WTC11 (cell line): Measurements from ENCODE around the gene ISM1. TPM values are rescaled to one million over a fixed set of nuclear protein-coding genes. Genes with fewer than 3 reads are reported as not detected.

Source experiments
- ATAC-seq: fragments of 200-7000 bp; cut with Tn5 transposase; 2 replicates; pipeline ENCODE4 v1.10.0; 2021; ENCODE audit warnings: mild to moderate bottlenecking, moderate library complexity
- CTCF ChIA-PET: fragments of 300-600 bp; sonication (Branson Sonifier 250); formaldehyde crosslinking; loops from one replicate; lab custom pipeline; 2021; ENCODE audit warnings: antibody characterized with exemption; lab: Charles Lee
- POLR2A ChIA-PET: fragments of 350-600 bp; sonication (Branson Sonifier 250); formaldehyde crosslinking; loops from one replicate; lab custom pipeline; 2021; ENCODE audit warnings: antibody characterized with exemption; lab: Charles Lee
- DNase-seq: peaks from one replicate; pipeline ENCODE4 v3.0.0; 2021; ENCODE audit warnings: low spot score
- H3K27ac Mint-ChIP-seq: 2 replicates; pipeline ENCODE4 v1.8.0; 2021; ENCODE audit warnings: mixed read lengths
- H3K27me3 Mint-ChIP-seq: 2 replicates; pipeline ENCODE4 v1.8.0; 2021; ENCODE audit warnings: low read depth, mild to moderate bottlenecking, moderate library complexity, mixed read lengths
- H3K36me3 Mint-ChIP-seq: 2 replicates; pipeline ENCODE4 v1.8.0; 2021; ENCODE audit warnings: mixed read lengths
- H3K4me1 Mint-ChIP-seq: 2 replicates; pipeline ENCODE4 v1.8.0; 2022; ENCODE audit warnings: mixed read lengths
- H3K4me3 Mint-ChIP-seq: 2 replicates; pipeline ENCODE4 v1.8.0; 2021; ENCODE audit warnings: mild to moderate bottlenecking, moderate library complexity, mixed read lengths
- H3K9me3 Mint-ChIP-seq: 2 replicates; pipeline ENCODE4 v1.8.0; 2021; ENCODE audit warnings: mixed read lengths
- ATF1 ChIP-seq: sonication (generic); formaldehyde crosslinking; IDR thresholded peaks from 2 replicates; pipeline ENCODE4 v1.8.1; 2023; ENCODE audit warnings: mild to moderate bottlenecking, moderate library complexity, missing genetic modification reagents
- ATF2 ChIP-seq: sonication (generic); formaldehyde crosslinking; IDR thresholded peaks from 2 replicates; pipeline ENCODE4 v1.8.1; 2022; ENCODE audit warnings: low read depth, missing genetic modification reagents, borderline replicate concordance
- ERG ChIP-seq: fragments of 250-450 bp; sonication (Bioruptor Pico); IDR thresholded peaks from 2 replicates; pipeline ENCODE4 v1.8.0; 2021; ENCODE audit warnings: mild to moderate bottlenecking
- FOXJ3 ChIP-seq: sonication (generic); formaldehyde crosslinking; IDR thresholded peaks from 2 replicates; pipeline ENCODE4 v1.9.0; 2021; ENCODE audit warnings: missing genetic modification reagents, mild to moderate bottlenecking, borderline replicate concordance
- GRHL2 ChIP-seq: fragments of 250-450 bp; sonication (Bioruptor Pico); IDR thresholded peaks from 2 replicates; pipeline ENCODE4 v1.8.0; 2022; ENCODE audit warnings: mild to moderate bottlenecking, moderate library complexity; ENCODE audit not compliant: insufficient replicate concordance, severe bottlenecking
- GTF2I ChIP-seq: fragments of 250-450 bp; sonication (Bioruptor Pico); conservative IDR thresholded peaks from 2 replicates; pipeline ENCODE4 v1.4.0; 2021; ENCODE audit warnings: mild to moderate bottlenecking
- IRF1 ChIP-seq: sonication (generic); formaldehyde crosslinking; IDR thresholded peaks from 2 replicates; pipeline ENCODE4 v1.8.0; 2023; ENCODE audit warnings: missing genetic modification reagents
- JAZF1 ChIP-seq: fragments of 250-450 bp; sonication (Bioruptor Pico); IDR thresholded peaks from 2 replicates; pipeline ENCODE4 v1.9.0; 2021; ENCODE audit warnings: moderate library complexity, mild to moderate bottlenecking, inconsistent platforms
- MYBL2 ChIP-seq: sonication (generic); formaldehyde crosslinking; IDR thresholded peaks from 2 replicates; pipeline ENCODE4 v1.8.1; 2023; ENCODE audit warnings: mild to moderate bottlenecking, moderate library complexity, missing genetic modification reagents
- PRDM15 ChIP-seq: sonication (generic); formaldehyde crosslinking; IDR thresholded peaks from 2 replicates; pipeline ENCODE4 v1.8.0; 2022; ENCODE audit warnings: missing genetic modification reagents
- SMAD3 ChIP-seq: sonication (generic); formaldehyde crosslinking; IDR thresholded peaks from 2 replicates; pipeline ENCODE4 v1.8.0; 2022; ENCODE audit warnings: missing genetic modification reagents, mild to moderate bottlenecking, borderline replicate concordance
- TCF7 ChIP-seq: sonication (generic); formaldehyde crosslinking; IDR thresholded peaks from 2 replicates; pipeline ENCODE4 v1.8.0; 2022; ENCODE audit warnings: mild to moderate bottlenecking, low read depth, missing genetic modification reagents, moderate library complexity
- TEAD1 ChIP-seq: sonication (generic); formaldehyde crosslinking; IDR thresholded peaks from 2 replicates; pipeline ENCODE4 v1.8.0; 2022; ENCODE audit warnings: mild to moderate bottlenecking, missing genetic modification reagents
- TEAD4 ChIP-seq: sonication (generic); formaldehyde crosslinking; IDR thresholded peaks from 2 replicates; pipeline ENCODE4 v1.8.0; 2022; ENCODE audit warnings: mild to moderate bottlenecking, missing genetic modification reagents
- ZNF219 ChIP-seq: sonication (generic); formaldehyde crosslinking; IDR thresholded peaks from 2 replicates; pipeline ENCODE4 v1.8.0; 2023; ENCODE audit warnings: missing genetic modification reagents, mild to moderate bottlenecking, borderline replicate concordance
- ZNF317 ChIP-seq: sonication (generic); formaldehyde crosslinking; IDR thresholded peaks from 2 replicates; pipeline ENCODE4 v1.8.1; 2023; ENCODE audit warnings: low read depth, mild to moderate bottlenecking, moderate library complexity, missing genetic modification reagents, borderline replicate concordance
- ZNF416 ChIP-seq: fragments of 250-450 bp; sonication (Bioruptor Pico); IDR thresholded peaks from 2 replicates; pipeline ENCODE4 v1.9.0; 2021; ENCODE audit warnings: mild to moderate bottlenecking, inconsistent platforms
- ZNF512 ChIP-seq: sonication (generic); formaldehyde crosslinking; IDR thresholded peaks from 2 replicates; pipeline ENCODE4 v1.8.1; 2022; ENCODE audit warnings: missing genetic modification reagents, borderline replicate concordance
- total RNA-seq: library from RNA; stranded (reverse); gene quantifications from 3 replicates; pipeline ENCODE4 v1.2.3, GENCODE V29; 2021
- TF ChIP-seq, protein P1 (sequence below): fragments of 250-450 bp; sonication (Bioruptor Pico); IDR thresholded peaks from 2 replicates; pipeline ENCODE4 v1.9.0; 2021; ENCODE audit warnings: moderate library complexity, mild to moderate bottlenecking, inconsistent platforms, borderline replicate concordance
- TF ChIP-seq, protein P2 (sequence below): sonication (generic); formaldehyde crosslinking; IDR thresholded peaks from 2 replicates; pipeline ENCODE4 v1.8.1; 2023; ENCODE audit warnings: mild to moderate bottlenecking, missing genetic modification reagents

Gene ISM1
- total RNA-seq, 1 experiment from 2014 or later, result 0.52 TPM

GRCh38 chr20:13283869-13284829, 63.1 kb downstream of the ISM1 start:
- no peak for DNase-seq
- H3K4me3 Mint-ChIP-seq, result no peak overlapping the region
- TF ChIP-seq SMAD3 (CRISPR knock-in tag) (no peak), PRDM15 (CRISPR knock-in tag) (no peak)
- TF ChIP-seq, all 79 proteins: peak for 0
- CTCF ChIA-PET, result interaction anchor here (0.8 to 1.5 kb wide), 3 partner anchors 10 to 263 kb away, joined by 3 to 5 read pairs (median 4); no protein-coding TSS in a partner anchor
- H3K27me3 Mint-ChIP-seq, result no peaks in the 10 kb centered on the region
- ATAC-seq, result no peak
- 0 out of 2 replicates have a peak, but pooled peaks cover 2% of the 10 kb centered on the region for H3K4me1 Mint-ChIP-seq
- H3K27ac Mint-ChIP-seq, result no peak overlapping the region
- peaks cover 9% of the 10 kb centered on the region for H3K9me3 Mint-ChIP-seq
- POLR2A ChIA-PET, result no interaction called here
- no peaks in the 10 kb centered on the region for H3K36me3 Mint-ChIP-seq

DNA sequence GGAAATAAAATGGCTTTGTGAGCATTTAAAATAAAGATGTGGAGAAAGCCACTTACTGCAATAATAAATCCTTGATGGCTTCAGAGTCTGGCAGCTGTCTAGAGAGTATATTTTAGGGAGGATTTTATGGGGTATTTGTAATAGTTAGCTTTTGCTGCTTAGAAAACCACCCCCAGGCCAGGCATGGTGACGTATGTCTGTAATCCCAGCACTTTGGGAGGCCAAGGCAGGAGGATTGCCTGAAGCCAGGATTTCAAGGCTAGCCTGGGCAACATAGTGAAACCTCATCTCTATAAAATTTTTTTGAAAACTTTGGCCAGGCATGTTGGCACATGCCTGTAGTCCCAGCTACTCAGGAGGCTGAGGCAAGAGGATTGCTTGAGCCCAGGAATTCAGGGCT, 63.8 kb downstream of the ISM1 start:
- Mint-ChIP-seq H3K27ac (no peak overlapping the region), H3K27me3 (no peaks in the 10 kb centered on the region), H3K36me3 (no peaks in the 10 kb centered on the region), H3K4me3 (no peak overlapping the region), H3K9me3 (peaks cover 9% of the 10 kb centered on the region), H3K4me1 (0 out of 2 replicates have a peak, but pooled peaks cover 2% of the 10 kb centered on the region)
- POLR2A ChIA-PET, result no interaction called here
- no peak for ATAC-seq
- DNase-seq, result no peak
- CTCF ChIA-PET, result interaction anchor here (0.8 to 1.4 kb wide), 2 partner anchors 11 to 262 kb away, joined by 4 to 5 read pairs; no protein-coding TSS in a partner anchor
- TF ChIP-seq GRHL2 (no peak), GTF2I (CRISPR knock-in tag) (no peak), ZNF416 (CRISPR knock-in tag) (no peak), TEAD1 (CRISPR knock-in tag) (no peak), JAZF1 (CRISPR knock-in tag) (no peak), ZNF219 (CRISPR knock-in tag) (no peak), TCF7 (CRISPR knock-in tag) (no peak), ATF1 (CRISPR knock-in tag) (no peak), IRF1 (CRISPR knock-in tag) (no peak), MYBL2 (CRISPR knock-in tag) (no peak), FOXJ3 (no peak), ATF2 (no peak), TEAD4 (no peak), ERG (CRISPR knock-in tag) (no peak), ZNF512 (CRISPR knock-in tag) (no peak), ZNF317 (no peak)
- TF ChIP-seq, protein P1, sequence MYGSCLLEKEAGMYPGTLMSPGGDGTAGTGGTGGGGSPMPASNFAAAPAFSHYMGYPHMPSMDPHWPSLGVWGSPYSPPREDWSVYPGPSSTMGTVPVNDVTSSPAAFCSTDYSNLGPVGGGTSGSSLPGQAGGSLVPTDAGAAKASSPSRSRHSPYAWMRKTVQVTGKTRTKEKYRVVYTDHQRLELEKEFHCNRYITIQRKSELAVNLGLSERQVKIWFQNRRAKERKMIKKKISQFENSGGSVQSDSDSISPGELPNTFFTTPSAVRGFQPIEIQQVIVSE (CRISPR knock-in tag), result no peak
- TF ChIP-seq, protein P2, sequence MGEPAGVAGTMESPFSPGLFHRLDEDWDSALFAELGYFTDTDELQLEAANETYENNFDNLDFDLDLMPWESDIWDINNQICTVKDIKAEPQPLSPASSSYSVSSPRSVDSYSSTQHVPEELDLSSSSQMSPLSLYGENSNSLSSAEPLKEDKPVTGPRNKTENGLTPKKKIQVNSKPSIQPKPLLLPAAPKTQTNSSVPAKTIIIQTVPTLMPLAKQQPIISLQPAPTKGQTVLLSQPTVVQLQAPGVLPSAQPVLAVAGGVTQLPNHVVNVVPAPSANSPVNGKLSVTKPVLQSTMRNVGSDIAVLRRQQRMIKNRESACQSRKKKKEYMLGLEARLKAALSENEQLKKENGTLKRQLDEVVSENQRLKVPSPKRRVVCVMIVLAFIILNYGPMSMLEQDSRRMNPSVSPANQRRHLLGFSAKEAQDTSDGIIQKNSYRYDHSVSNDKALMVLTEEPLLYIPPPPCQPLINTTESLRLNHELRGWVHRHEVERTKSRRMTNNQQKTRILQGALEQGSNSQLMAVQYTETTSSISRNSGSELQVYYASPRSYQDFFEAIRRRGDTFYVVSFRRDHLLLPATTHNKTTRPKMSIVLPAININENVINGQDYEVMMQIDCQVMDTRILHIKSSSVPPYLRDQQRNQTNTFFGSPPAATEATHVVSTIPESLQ, result no peak
